ENCODE results near the gene TMEM201.

The TMEM201 gene

DNA sequence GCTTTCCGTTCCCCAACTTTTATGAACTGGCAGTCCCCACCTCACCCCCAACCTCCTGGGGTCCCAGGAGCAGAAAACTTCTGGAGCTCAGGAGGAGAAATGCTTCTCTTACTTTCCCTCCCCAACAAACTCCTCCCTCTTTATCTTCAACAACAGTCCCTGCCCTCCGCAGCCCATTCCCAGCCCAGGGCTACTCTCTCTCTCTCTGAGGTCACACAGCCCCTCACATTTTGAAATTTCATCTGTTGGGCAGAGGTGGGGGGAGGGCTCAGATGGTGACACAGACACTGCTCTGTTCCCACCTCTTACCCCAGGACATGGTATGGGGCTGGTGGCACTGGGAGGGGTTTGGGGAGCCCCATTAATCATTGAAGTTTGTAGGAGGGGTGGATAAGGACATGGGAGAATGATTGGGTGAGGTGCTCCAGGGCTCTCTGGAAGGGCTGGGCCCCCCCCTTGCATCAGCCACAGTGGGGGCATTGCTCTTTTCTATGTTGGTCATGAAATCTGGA is 68.9 kb downstream of the TMEM201 start:
- no peak overlapping the region for H3K4me2 ChIP-seq (ENCODE audit: low read length)
- no peak overlapping the region for H3K4me3 ChIP-seq (ENCODE audit: low read length)
- no peaks in the 10 kb centered on the region for H3K27me3 ChIP-seq (ENCODE audit: control insufficient read depth, low read length)
- TF ChIP-seq EZH2phosphoT487 (IDR thresholded peaks at IDR 0.05; ENCODE audit: borderline replicate concordance, low read length) = no peak
- TF ChIP-seq, protein P1, sequence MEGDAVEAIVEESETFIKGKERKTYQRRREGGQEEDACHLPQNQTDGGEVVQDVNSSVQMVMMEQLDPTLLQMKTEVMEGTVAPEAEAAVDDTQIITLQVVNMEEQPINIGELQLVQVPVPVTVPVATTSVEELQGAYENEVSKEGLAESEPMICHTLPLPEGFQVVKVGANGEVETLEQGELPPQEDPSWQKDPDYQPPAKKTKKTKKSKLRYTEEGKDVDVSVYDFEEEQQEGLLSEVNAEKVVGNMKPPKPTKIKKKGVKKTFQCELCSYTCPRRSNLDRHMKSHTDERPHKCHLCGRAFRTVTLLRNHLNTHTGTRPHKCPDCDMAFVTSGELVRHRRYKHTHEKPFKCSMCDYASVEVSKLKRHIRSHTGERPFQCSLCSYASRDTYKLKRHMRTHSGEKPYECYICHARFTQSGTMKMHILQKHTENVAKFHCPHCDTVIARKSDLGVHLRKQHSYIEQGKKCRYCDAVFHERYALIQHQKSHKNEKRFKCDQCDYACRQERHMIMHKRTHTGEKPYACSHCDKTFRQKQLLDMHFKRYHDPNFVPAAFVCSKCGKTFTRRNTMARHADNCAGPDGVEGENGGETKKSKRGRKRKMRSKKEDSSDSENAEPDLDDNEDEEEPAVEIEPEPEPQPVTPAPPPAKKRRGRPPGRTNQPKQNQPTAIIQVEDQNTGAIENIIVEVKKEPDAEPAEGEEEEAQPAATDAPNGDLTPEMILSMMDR (IDR thresholded peaks at IDR 0.05; ENCODE audit: low read depth, low read length, poor library complexity, severe bottlenecking) = no peak
- no peak overlapping the region for H3K27ac ChIP-seq (ENCODE audit: low read depth, low read length)
- peaks cover 50% of the 10 kb centered on the region for H3K4me1 ChIP-seq (ENCODE audit: control insufficient read depth, low read length)
- H3F3A ChIP-seq (ENCODE audit: control insufficient read depth, insufficient read depth) = peaks cover 22% of the 10 kb centered on the region
- H3K79me2 ChIP-seq (ENCODE audit: control insufficient read depth, low read length) = peaks cover 72% of the 10 kb centered on the region
- no peaks in the 10 kb centered on the region for H4K20me1 ChIP-seq (ENCODE audit: control insufficient read depth, insufficient read depth, low read depth, low read length)
- H3K9me3 ChIP-seq (ENCODE audit: control insufficient read depth, insufficient read depth, low read length) = no peaks in the 10 kb centered on the region
- no peaks in the 10 kb centered on the region for H3K9me2 ChIP-seq (replicated peaks; ENCODE audit: control insufficient read depth, low read length)
- H3K36me3 ChIP-seq (ENCODE audit: control insufficient read depth, low read length) = 0 out of 2 replicates have a peak, but pooled peaks cover 2% of the 10 kb centered on the region

DNA sequence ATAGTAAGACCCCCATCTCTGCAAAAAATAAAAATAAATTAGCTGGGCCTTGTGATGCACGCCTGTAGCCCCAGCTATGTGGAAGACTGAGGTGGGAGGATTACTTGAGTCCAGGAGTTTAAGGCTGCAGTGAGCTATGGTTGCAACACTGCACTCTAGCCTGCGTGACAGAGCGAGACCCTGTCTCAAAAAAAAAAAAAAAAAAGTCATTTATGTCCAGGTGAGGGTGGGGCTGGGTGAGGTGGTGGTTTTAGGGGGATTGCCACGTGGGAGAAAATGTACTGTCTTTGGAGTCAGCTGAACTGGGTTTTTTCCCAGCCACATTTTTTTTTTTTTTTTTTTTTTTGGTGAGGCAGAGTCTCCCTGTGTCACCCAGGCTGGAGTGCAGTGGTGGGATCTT is 69.5 kb downstream of the TMEM201 start:
- no peak for TF ChIP-seq EZH2phosphoT487 (IDR thresholded peaks at IDR 0.05; ENCODE audit: borderline replicate concordance, low read length)
- TF ChIP-seq, protein P1 (IDR thresholded peaks at IDR 0.05; ENCODE audit: low read depth, low read length, poor library complexity, severe bottlenecking) = no peak
- Histone ChIP-seq H3K9me2 (replicated peaks; ENCODE audit: control insufficient read depth, low read length) (no peaks in the 10 kb centered on the region), H4K20me1 (ENCODE audit: control insufficient read depth, insufficient read depth, low read depth, low read length) (no peaks in the 10 kb centered on the region), H3K4me3 (ENCODE audit: low read length) (no peak overlapping the region), H3K27ac (ENCODE audit: low read depth, low read length) (no peak overlapping the region), H3F3A (ENCODE audit: control insufficient read depth, insufficient read depth) (peaks cover 18% of the 10 kb centered on the region), H3K79me2 (ENCODE audit: control insufficient read depth, low read length) (peaks cover 71% of the 10 kb centered on the region), H3K27me3 (ENCODE audit: control insufficient read depth, low read length) (no peaks in the 10 kb centered on the region), H3K9me3 (ENCODE audit: control insufficient read depth, insufficient read depth, low read length) (no peaks in the 10 kb centered on the region), H3K4me2 (ENCODE audit: low read length) (no peak overlapping the region), H3K36me3 (ENCODE audit: control insufficient read depth, low read length) (0 out of 2 replicates have a peak, but pooled peaks cover 2% of the 10 kb centered on the region), H3K4me1 (ENCODE audit: control insufficient read depth, low read length) (peaks cover 44% of the 10 kb centered on the region)

DNA sequence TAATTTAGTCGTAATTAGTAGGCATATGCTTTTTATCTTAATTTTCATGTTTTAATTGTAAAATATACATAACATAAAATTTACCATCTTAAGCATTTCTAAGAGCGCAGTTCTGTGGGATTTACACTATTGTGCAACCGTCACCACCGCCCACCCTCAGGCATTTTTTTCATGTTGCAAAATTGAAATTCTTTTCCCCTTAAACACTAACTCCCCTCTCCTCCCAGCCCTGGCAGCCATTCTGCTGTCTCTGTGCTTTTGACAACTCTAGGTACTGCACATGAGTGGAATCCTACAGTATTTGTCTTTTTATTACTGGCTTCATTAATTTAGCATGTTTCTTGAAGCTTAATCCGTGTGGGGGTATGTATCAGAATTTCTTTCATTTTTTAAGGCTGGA is 70.6 kb downstream of the TMEM201 start:
- no peaks in the 10 kb centered on the region for H4K20me1 ChIP-seq (ENCODE audit: control insufficient read depth, insufficient read depth, low read depth, low read length)
- peaks cover 69% of the 10 kb centered on the region for H3K79me2 ChIP-seq (ENCODE audit: control insufficient read depth, low read length)
- peaks cover 32% of the 10 kb centered on the region for H3K4me1 ChIP-seq (ENCODE audit: control insufficient read depth, low read length)
- H3K4me3 ChIP-seq (ENCODE audit: low read length) = no peak overlapping the region
- no peak overlapping the region for H3K27ac ChIP-seq (ENCODE audit: low read depth, low read length)
- no peaks in the 10 kb centered on the region for H3K27me3 ChIP-seq (ENCODE audit: control insufficient read depth, low read length)
- TF ChIP-seq, protein P1 (IDR thresholded peaks at IDR 0.05; ENCODE audit: low read depth, low read length, poor library complexity, severe bottlenecking) = no peak
- no peak for TF ChIP-seq EZH2phosphoT487 (IDR thresholded peaks at IDR 0.05; ENCODE audit: borderline replicate concordance, low read length)
- H3K4me2 ChIP-seq (ENCODE audit: low read length) = no peak overlapping the region
- peaks cover 7% of the 10 kb centered on the region for H3F3A ChIP-seq (ENCODE audit: control insufficient read depth, insufficient read depth)
- 0 out of 2 replicates have a peak, but pooled peaks cover 2% of the 10 kb centered on the region for H3K36me3 ChIP-seq (ENCODE audit: control insufficient read depth, low read length)
- no peaks in the 10 kb centered on the region for H3K9me2 ChIP-seq (replicated peaks; ENCODE audit: control insufficient read depth, low read length)
- no peaks in the 10 kb centered on the region for H3K9me3 ChIP-seq (ENCODE audit: control insufficient read depth, insufficient read depth, low read length)

Measured in DOHH2 (cell line).